IPS-20b (cell line): ENCODE data around the gene PLPPR1.

Source experiments
- H3K27ac ChIP-seq: one replicate; pipeline ENCODE4 v1.5.1; 2013; ENCODE audit warnings: low read length
- H3K27me3 ChIP-seq: 2 replicates; pipeline ENCODE4 v1.6.1; 2013; ENCODE audit warnings: mild to moderate bottlenecking, low read length, inconsistent platforms; ENCODE audit not compliant: insufficient read depth
- H3K36me3 ChIP-seq: 2 replicates; pipeline ENCODE4 v1.6.1; 2013; ENCODE audit warnings: low read depth, mild to moderate bottlenecking, inconsistent platforms, low read length, moderate library complexity; ENCODE audit not compliant: insufficient read depth
- H3K4me1 ChIP-seq: 2 replicates; pipeline ENCODE4 v1.6.1; 2013; ENCODE audit warnings: mild to moderate bottlenecking, control low read depth, inconsistent platforms, low read length, moderate library complexity; ENCODE audit not compliant: insufficient read depth
- H3K4me3 ChIP-seq: 2 replicates; pipeline ENCODE4 v1.5.1; 2013; ENCODE audit warnings: mild to moderate bottlenecking, low read length, inconsistent platforms
- H3K9ac ChIP-seq: 2 replicates; pipeline ENCODE4 v1.6.1; 2013; ENCODE audit warnings: low read depth, mild to moderate bottlenecking, inconsistent platforms, low read length, moderate library complexity
- H3K9me3 ChIP-seq: 2 replicates; pipeline ENCODE4 v1.6.1; 2013; ENCODE audit warnings: mild to moderate bottlenecking, low read depth, low read length, inconsistent platforms; ENCODE audit not compliant: insufficient read depth

The PLPPR1 gene

DNA sequence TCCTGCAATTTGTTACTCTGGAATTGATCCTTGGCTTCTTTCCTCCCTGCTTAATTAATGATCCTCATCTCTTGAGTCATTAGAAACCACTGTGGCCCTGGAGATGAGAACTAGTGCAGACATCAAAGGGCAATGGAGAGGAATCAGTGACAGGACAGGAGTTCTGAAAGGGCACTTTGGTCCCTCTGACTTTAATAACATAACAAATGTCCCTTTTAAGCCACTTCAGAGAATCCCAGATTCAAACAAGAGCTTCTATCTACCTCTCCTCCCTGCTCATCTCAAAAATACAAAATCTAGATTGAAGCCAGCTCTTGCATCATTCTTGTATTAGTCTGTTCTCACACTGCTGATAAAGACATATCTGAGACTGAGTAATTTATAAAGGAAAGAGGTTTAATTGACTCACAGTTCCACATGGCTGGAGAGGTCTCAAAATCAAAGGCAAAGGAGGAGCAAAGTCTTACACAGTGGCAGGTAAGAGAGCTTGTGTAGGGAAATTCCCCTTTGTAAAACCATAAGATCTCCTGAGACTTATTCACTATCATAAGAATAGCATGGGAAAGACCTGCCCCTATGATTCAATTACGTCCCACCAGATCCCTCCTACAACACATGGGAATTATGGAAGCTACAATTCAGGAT, 139.1 kb downstream of the PLPPR1 start:
- Histone ChIP-seq H3K27me3 (no peaks in the 10 kb centered on the region), H3K4me3 (no peak overlapping the region), H3K36me3 (no peaks in the 10 kb centered on the region), H3K27ac (no peak overlapping the region), H3K9me3 (no peaks in the 10 kb centered on the region), H3K9ac (no peak overlapping the region), H3K4me1 (no peaks in the 10 kb centered on the region)

DNA sequence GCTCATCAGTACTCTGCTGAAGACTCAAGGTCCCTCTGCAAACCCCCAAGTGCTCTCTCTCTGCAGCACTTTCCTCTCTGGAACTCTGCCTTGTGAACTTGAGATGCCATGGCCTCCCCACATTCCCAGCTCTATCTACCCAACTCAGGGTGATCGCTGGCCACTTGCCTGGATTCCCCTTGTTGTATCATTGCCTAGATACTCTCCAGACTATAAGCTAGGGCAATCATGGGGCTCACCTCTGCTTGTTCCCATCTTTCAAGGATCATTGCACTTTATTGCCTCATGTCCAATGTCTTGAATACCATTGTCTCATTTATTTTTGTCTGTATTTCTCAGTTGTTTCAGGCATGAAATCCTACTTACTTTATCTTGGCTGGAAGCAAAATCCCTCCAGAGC, 144.1 kb downstream of the PLPPR1 start:
- Histone ChIP-seq H3K4me3 (no peak overlapping the region), H3K9ac (no peak overlapping the region), H3K27me3 (no peaks in the 10 kb centered on the region), H3K4me1 (no peaks in the 10 kb centered on the region), H3K27ac (no peak overlapping the region), H3K36me3 (no peaks in the 10 kb centered on the region), H3K9me3 (peaks cover 5% of the 10 kb centered on the region; the same call in 1 of the 2 replicates)

DNA sequence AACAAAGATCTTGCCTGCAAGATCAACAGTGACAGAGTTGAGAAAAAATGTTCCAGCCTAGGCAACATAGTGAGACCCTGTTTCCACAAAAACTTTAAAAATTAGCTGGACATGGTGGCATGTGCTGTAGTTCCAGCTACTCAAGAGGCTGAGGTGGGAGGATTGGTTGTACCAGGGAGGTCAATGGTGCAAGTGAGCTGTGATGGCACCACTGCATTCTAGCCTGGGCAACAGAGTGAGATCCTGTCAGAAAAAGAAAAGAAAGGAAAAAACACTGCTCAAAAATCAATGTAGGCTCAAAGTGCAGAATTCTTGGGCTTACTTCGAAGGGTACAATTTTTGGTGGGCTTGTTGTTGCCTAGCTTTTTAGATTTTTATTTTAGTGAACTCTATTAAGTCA, 145.4 kb downstream of the PLPPR1 start:
- Histone ChIP-seq H3K27me3 (no peaks in the 10 kb centered on the region), H3K4me1 (no peaks in the 10 kb centered on the region), H3K27ac (no peak overlapping the region), H3K9me3 (peaks cover 5% of the 10 kb centered on the region; the same call in 1 of the 2 replicates), H3K4me3 (no peak overlapping the region), H3K36me3 (no peaks in the 10 kb centered on the region), H3K9ac (no peak overlapping the region)

DNA sequence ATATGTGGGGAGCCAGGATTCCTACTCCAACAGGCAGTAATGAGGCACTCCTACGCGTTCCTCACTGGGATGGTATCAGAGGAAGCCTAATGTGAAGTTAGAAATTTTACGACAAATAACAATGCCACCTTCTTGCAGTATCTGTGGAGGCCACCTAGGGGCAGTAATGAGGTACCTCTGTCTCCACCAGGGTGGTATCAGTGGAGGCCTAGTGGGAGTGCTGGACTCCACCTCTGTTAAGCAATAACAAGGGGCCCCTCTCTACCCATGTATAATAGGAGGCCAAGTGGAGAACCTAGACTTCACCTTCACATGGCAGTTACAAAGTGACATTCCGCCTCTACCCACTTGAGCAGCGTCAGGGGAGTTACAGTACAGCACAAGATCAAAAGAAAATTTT, 147.9 kb downstream of the PLPPR1 start:
- no peak overlapping the region for H3K9ac ChIP-seq

DNA sequence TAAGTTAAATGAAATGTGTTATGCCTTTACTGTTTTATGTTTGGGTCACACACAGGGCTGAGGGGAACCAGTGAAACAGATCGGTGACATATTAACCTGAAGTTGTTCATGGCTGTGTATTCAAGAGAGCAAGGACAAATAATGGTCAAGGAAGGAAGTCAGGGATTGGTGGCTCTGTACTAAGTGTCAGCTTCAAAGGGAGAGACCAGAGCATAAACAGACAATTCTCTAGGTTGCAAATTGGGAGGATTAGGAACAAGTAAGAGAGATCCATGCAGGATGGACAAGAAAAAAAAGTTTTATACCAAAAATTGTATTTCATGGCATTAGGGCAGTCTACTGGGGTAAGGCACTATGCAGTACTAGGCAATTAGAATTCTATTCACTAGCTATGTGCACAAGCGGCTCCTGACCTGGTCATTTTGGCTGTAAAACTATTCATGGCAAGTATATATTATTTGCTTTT, 156.3 kb downstream of the PLPPR1 start:
- Histone ChIP-seq H3K27me3 (no peaks in the 10 kb centered on the region), H3K4me3 (no peak overlapping the region), H3K9me3 (no peaks in the 10 kb centered on the region), H3K27ac (no peak overlapping the region), H3K9ac (no peak overlapping the region), H3K36me3 (no peaks in the 10 kb centered on the region), H3K4me1 (no peaks in the 10 kb centered on the region)

More for the DNA sequence above, 147.9 kb downstream of the PLPPR1 start:
- no peaks in the 10 kb centered on the region for H3K4me1 ChIP-seq
- H3K27me3 ChIP-seq = no peaks in the 10 kb centered on the region
- no peaks in the 10 kb centered on the region for H3K36me3 ChIP-seq
- H3K9me3 ChIP-seq = peaks cover 5% of the 10 kb centered on the region; the same call in 1 of the 2 replicates
- H3K4me3 ChIP-seq = no peak overlapping the region
- no peak overlapping the region for H3K27ac ChIP-seq

DNA sequence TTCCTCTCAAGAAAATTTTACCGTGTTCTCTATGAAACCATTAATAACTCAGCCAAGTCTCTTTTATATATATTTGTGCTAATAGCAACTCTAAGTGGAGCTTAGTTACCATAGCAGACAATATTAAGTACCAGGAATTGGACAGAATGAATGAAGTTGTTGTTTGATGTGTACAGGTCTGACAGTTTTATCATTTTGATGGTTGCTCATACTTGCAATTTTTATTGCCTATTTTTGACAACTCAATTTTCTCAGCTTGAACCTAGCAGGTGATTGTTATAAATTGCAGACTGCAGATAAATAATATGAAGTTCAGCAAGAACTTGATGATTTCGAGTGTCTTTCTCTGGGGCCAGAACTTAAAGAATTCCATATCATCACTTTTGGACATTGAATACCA, 163.2 kb downstream of the PLPPR1 start:
- no peaks in the 10 kb centered on the region for H3K27me3 ChIP-seq
- H3K9me3 ChIP-seq = no peaks in the 10 kb centered on the region
- no peaks in the 10 kb centered on the region for H3K36me3 ChIP-seq
- H3K4me3 ChIP-seq = no peak overlapping the region
- H3K27ac ChIP-seq = no peak overlapping the region
- no peak overlapping the region for H3K9ac ChIP-seq
- no peaks in the 10 kb centered on the region for H3K4me1 ChIP-seq

DNA sequence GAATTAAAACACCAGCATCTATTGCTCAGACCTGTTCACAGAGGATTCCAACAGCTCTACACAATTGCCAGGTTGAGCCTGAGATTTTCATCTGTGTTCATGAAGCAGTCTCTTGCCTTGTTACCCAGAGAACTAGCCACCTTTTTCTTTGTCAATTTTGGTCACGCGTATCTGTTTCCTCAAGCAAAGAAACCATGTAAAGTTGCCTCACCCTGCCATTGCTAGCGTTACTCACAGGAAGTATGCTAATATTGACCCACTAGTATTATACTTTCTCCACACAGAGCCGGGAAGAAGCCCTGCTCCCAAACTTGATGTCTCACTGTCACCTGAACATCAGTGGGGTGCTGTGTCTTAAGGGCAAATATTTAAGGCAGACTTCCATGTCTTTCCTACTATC, 168.5 kb downstream of the PLPPR1 start:
- no peaks in the 10 kb centered on the region for H3K9me3 ChIP-seq
- H3K4me3 ChIP-seq = no peak overlapping the region
- no peaks in the 10 kb centered on the region for H3K4me1 ChIP-seq
- H3K9ac ChIP-seq = no peak overlapping the region
- no peaks in the 10 kb centered on the region for H3K27me3 ChIP-seq
- no peaks in the 10 kb centered on the region for H3K36me3 ChIP-seq
- no peak overlapping the region for H3K27ac ChIP-seq

DNA sequence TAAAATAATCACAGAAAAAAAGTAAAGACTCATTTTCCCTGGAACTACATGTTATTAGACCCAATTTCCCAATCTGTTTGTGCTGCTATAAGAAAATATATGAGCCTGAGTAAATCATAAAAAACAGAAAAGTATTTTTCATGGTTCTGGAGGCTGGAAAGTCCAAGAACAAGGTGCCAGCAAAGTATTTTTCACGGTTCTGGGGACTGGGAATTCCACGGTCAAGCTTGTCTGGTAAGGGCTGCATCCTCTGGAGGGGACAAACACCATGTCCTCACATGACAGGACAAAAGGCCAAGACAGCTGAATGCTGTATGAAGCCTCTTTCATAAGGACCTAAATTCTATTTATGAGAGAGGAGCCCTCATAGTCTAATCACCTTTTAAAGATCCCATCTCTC, 172.3 kb downstream of the PLPPR1 start:
- Histone ChIP-seq H3K27me3 (no peaks in the 10 kb centered on the region), H3K36me3 (no peaks in the 10 kb centered on the region), H3K9ac (no peak overlapping the region), H3K4me1 (no peaks in the 10 kb centered on the region), H3K9me3 (no peaks in the 10 kb centered on the region), H3K4me3 (no peak overlapping the region), H3K27ac (no peak overlapping the region)

DNA sequence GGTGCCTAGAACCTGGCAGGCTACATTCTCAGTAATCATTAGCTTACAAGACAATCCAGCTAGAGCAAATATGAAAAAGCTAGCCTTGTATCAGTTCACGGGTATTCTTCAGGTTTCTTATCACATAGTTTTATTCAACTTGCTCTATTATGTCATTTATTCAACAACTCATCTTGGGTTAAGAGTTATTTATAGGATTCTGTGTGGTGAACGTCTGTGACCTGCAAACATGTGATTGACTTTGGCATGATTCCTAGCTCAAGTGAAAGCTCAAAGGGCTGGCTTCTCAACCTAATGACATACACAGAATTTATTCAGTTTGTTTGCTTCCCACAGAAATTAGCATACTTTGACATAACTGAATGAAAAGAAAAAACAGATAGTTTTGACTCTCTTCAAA, 173.1 kb downstream of the PLPPR1 start:
- no peak overlapping the region for H3K4me3 ChIP-seq
- no peaks in the 10 kb centered on the region for H3K9me3 ChIP-seq
- H3K9ac ChIP-seq = no peak overlapping the region
- H3K36me3 ChIP-seq = no peaks in the 10 kb centered on the region
- no peaks in the 10 kb centered on the region for H3K4me1 ChIP-seq
- H3K27ac ChIP-seq = no peak overlapping the region
- no peaks in the 10 kb centered on the region for H3K27me3 ChIP-seq

DNA sequence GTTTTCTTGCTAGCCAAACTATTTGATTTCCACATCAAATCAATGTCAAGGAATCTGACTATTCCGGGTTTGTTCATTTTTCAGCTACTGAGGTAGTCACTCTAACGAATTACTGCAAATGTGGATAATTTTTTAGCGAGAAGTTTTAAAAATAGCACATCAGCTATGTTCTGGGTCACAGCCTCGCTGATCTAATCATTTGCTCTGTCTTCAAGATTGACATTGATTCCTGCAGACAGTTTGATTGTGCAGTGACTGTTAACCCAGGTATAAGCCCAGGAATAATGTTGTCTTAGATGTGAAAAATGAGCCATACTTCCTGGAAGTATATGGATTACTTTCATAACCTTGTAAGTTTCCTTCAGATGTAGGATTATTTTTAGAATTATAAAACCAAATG, 181.1 kb downstream of the PLPPR1 start:
- Histone ChIP-seq H3K27me3 (no peaks in the 10 kb centered on the region), H3K9me3 (no peaks in the 10 kb centered on the region), H3K4me1 (no peaks in the 10 kb centered on the region), H3K9ac (no peak overlapping the region), H3K4me3 (no peak overlapping the region), H3K36me3 (no peaks in the 10 kb centered on the region), H3K27ac (no peak overlapping the region)

DNA sequence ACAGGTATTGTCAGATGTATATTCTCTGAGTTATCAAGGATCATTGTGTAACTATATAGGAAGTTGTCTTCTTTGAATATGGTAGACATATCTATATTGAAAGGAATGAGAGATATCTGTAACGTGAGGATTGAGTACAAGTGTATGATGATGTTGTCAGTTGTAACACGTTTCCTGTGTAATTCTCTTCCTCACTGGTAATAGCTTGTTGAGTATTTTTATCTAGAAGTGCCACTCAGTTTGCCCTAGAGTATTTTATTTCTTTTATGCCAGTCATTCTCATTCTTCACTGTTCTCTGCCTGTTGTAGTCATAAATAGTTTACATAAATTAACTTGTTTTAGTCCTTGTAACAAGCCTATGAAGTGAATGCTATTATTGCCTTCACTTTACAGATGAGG, 184.1 kb downstream of the PLPPR1 start:
- H3K4me3 ChIP-seq = no peak overlapping the region
- H3K27me3 ChIP-seq = no peaks in the 10 kb centered on the region
- H3K36me3 ChIP-seq = no peaks in the 10 kb centered on the region
- H3K9me3 ChIP-seq = no peaks in the 10 kb centered on the region
- H3K9ac ChIP-seq = no peak overlapping the region
- no peak overlapping the region for H3K27ac ChIP-seq
- no peaks in the 10 kb centered on the region for H3K4me1 ChIP-seq

DNA sequence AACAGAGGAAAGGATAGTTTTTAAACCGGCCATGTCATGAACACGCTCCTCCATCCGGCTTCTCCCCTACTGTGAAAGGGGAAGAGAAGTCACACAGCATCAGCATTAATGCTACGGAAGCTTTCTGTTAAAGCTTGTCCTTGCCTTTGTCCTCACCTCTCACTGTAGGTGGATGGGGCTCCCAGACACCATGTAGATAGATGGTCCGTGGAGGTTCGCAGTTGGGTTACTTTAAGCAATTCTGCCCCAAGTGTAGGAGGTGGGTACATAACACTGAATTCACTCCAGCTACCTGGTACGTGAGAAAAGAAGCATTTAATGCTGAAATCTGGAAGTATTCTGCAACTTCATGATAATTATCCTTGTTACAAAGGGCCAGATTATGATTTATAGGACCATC, 190.5 kb downstream of the PLPPR1 start:
- no peak overlapping the region for H3K9ac ChIP-seq
- no peaks in the 10 kb centered on the region for H3K27me3 ChIP-seq
- no peaks in the 10 kb centered on the region for H3K9me3 ChIP-seq
- H3K4me3 ChIP-seq = no peak overlapping the region
- H3K4me1 ChIP-seq = no peaks in the 10 kb centered on the region
- H3K27ac ChIP-seq = no peak overlapping the region
- H3K36me3 ChIP-seq = no peaks in the 10 kb centered on the region
